CD4-positive, CD25-positive, alpha-beta regulatory T cell (primary cell): ENCODE measurements around the gene BCL2L14. TPM values are rescaled to one million over a fixed set of nuclear protein-coding genes. Genes with fewer than 3 reads are reported as not detected.

Experiments
- ATAC-seq, 2 donors: fragments of 150-1000 bp; cut with Tn5 transposase; one replicate each; pipeline ENCODE4 v1.10.0; 2021; ENCODE audit warnings: low read depth in 2 of 2, moderate number of reproducible peaks in 2 of 2, moderate library complexity in 1 of 2
- DNase-seq, 3 donors: peaks; one replicate each; pipeline versions ENCODE4 v3.0.0 to v3.0.0-alpha.2; 2012 to 2022; ENCODE audit warnings: mixed read lengths in 1 of 3
- H3K27ac ChIP-seq: one replicate; pipeline ENCODE4 v1.7.0; 2013; ENCODE audit warnings: mild to moderate bottlenecking, low read length; ENCODE audit not compliant: insufficient read depth, poor library complexity, severe bottlenecking
- H3K27me3 ChIP-seq: one replicate; pipeline ENCODE4 v1.7.0; 2013; ENCODE audit warnings: low read length; ENCODE audit not compliant: control insufficient read depth, insufficient read depth
- H3K36me3 ChIP-seq: one replicate; pipeline ENCODE4 v1.7.0; 2013; ENCODE audit warnings: mild to moderate bottlenecking, low read length, moderate library complexity; ENCODE audit not compliant: control insufficient read depth, insufficient read depth
- H3K4me1 ChIP-seq: 2 replicates; pipeline ENCODE4 v1.7.0; 2013; ENCODE audit warnings: mild to moderate bottlenecking, low read length; ENCODE audit not compliant: insufficient read depth, control insufficient read depth, poor library complexity, severe bottlenecking
- H3K4me3 ChIP-seq: one replicate; pipeline ENCODE4 v1.7.0; 2013; ENCODE audit warnings: low read depth, mild to moderate bottlenecking, low read length, moderate library complexity
- H3K9me3 ChIP-seq, 2 experiments: 1 replicate in 1 of 2; 2 replicates in 1 of 2; pipeline ENCODE4 v1.7.0; 2013; ENCODE audit warnings: low read length in 2 of 2, mild to moderate bottlenecking in 1 of 2, moderate library complexity in 1 of 2; ENCODE audit not compliant: control insufficient read depth in 2 of 2
- H3K27ac Mint-ChIP-seq, 3 donors: one replicate each; pipeline ENCODE4 v1.8.0; 2020 to 2022; ENCODE audit warnings: mild to moderate bottlenecking in 3 of 3, mixed read lengths in 3 of 3, moderate library complexity in 2 of 3
- H3K27me3 Mint-ChIP-seq: one replicate; pipeline ENCODE4 v1.8.0; 2022; ENCODE audit warnings: mild to moderate bottlenecking, mixed read lengths
- H3K36me3 Mint-ChIP-seq: one replicate; pipeline ENCODE4 v1.8.0; 2020; ENCODE audit warnings: mixed read lengths
- H3K4me1 Mint-ChIP-seq, 4 donors: one replicate each; pipeline ENCODE4 v1.8.0; 2020 to 2022; ENCODE audit warnings: mixed read lengths in 4 of 4, mild to moderate bottlenecking in 1 of 4
- H3K4me3 Mint-ChIP-seq, 4 donors: one replicate each; pipeline ENCODE4 v1.8.0; 2020 to 2022; ENCODE audit warnings: mild to moderate bottlenecking in 4 of 4, mixed read lengths in 4 of 4, moderate library complexity in 3 of 4
- H3K9me3 Mint-ChIP-seq, 7 donors: one replicate each; pipeline ENCODE4 v1.8.0; 2020 to 2022; ENCODE audit warnings: mixed read lengths in 7 of 7, mild to moderate bottlenecking in 3 of 7, moderate library complexity in 2 of 7
- polyA plus RNA-seq, 4 donors: library from polyadenylated mRNA; unstranded; fragments of 300-500 nt; fragmentation: Illumina TruSeq; gene quantifications; one replicate each; pipeline ENCODE4 v1.2.3, GENCODE V29; 2021
- total RNA-seq: library from RNA; stranded (reverse); gene quantifications from one replicate; pipeline ENCODE4 v1.2.3, GENCODE V29; 2022

BCL2L14 gene
- total and polyA plus RNA-seq, 5 donors from 2014 or later: 0.74 to 6.8 (median 1.9) TPM

DNA sequence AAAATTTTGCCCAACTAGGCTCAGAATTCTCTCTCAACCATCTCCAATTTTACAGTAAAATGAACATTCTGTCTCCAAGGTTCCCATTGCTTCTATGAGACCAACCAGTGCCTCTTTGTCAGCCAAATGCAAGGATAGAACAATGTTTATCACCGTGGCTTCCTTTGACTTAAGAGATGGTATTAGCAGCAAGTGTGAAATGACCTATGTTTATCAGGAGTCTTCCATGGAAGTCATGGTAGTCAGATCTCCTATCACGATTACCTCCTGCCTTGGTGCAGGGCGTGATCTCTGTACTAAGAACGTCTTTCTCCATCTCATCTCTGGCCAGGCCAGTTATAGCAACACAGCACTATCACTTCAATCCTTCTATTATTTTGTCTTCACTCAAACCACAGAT, 6.1 kb upstream of the BCL2L14 start:
- Histone ChIP-seq H3K4me3 (no peak overlapping the region), H3K9me3 (no peaks in the 10 kb centered on the region), H3K4me1 (no peaks in the 10 kb centered on the region), H3K36me3 (no peaks in the 10 kb centered on the region), H3K27me3 (no peaks in the 10 kb centered on the region), H3K27ac (no peak overlapping the region)
- no peak overlapping the region for H3K4me3 Mint-ChIP-seq
- H3K27me3 Mint-ChIP-seq: no peaks in the 10 kb centered on the region
- H3K9me3 Mint-ChIP-seq: peaks cover 0 to 4% (median 0%) of the 10 kb centered on the region in 7 donors
- H3K36me3 Mint-ChIP-seq: no peaks in the 10 kb centered on the region
- H3K27ac Mint-ChIP-seq: no peak overlapping the region
- ATAC-seq (no peak), DNase-seq (no peak)
- H3K4me1 Mint-ChIP-seq: no peaks in the 10 kb centered on the region

DNA sequence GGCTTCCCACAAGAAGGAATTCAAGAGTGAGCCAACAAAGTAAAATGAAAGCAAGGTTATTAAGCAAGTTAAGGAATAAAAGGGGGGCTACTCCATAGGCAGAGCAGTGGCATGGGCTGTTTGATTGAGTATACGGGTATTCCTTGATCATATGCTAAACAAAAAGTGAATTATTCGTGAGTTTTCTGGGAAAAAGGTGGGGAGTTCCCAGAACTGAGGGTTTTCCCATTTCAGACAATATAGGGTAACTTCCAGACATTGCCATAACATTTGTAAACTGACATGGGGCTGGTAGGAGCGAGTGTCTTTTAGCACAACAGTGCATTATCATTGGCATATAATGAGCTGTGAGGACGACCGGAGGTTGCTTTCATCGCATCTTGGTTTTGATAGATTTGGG, 2.0 kb upstream of the BCL2L14 start:
- no peak overlapping the region for H3K27ac ChIP-seq
- Mint-ChIP-seq H3K27me3 (no peaks in the 10 kb centered on the region), H3K4me1 (peaks cover 12 to 27% (median 19%) of the 10 kb centered on the region in 4 donors), H3K27ac (no peak overlapping the region), H3K36me3 (no peaks in the 10 kb centered on the region), H3K9me3 (no peaks in the 10 kb centered on the region), H3K4me3 (peak overlapping the region in 1 of 4 donors; percentile 76)
- no peaks in the 10 kb centered on the region for H3K36me3 ChIP-seq
- H3K4me1 ChIP-seq: peaks cover 20% of the 10 kb centered on the region
- H3K9me3 ChIP-seq: no peaks in the 10 kb centered on the region
- no peak overlapping the region for H3K4me3 ChIP-seq
- DNase-seq (no peak), ATAC-seq (no peak)
- H3K27me3 ChIP-seq: no peaks in the 10 kb centered on the region

DNA sequence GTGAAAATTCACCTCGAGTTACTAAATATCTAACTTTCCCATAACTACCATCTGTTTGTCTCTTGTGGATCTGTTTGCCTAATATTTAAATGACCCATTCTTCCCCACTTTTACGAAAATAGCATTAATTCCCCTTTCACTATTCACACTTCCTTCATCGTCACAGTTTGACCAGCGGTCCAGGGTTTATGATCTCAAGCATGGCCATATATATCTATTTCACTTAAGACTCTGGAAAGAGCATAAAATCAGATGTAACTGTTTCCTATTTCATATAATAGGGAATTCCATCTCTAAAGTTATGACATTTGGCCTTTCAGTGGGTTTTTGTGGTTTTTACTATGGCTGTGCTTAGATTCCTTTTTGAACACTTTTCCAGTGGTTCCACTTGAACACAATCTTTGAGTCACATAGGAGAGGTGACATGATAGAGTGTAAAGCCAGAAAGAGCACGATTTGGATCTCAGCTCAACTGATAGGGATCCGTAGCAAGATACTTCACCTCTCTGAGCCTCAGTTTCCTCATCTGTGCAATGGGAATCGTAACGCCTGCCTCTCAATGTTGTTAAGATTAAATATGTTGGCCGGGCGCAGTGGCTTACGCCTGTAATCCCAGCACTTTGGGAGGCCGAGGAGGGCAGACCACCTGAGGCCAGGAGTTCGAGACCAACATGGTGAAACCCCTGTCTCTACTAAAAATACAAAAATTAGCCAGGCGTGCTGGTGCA, 754 bp upstream of the BCL2L14 start:
- H3K36me3 ChIP-seq: no peaks in the 10 kb centered on the region
- no peak for ATAC-seq
- no peak for DNase-seq
- Mint-ChIP-seq H3K27ac (peak overlapping the region; percentile 23 to 94 (median 87)), H3K9me3 (no peaks in the 10 kb centered on the region), H3K36me3 (no peaks in the 10 kb centered on the region), H3K27me3 (no peaks in the 10 kb centered on the region), H3K4me1 (peaks cover 12 to 27% (median 19%) of the 10 kb centered on the region in 4 donors), H3K4me3 (peak overlapping the region in 3 of 4 donors; percentile 18 to 90 (median 53))
- no peaks in the 10 kb centered on the region for H3K9me3 ChIP-seq
- H3K27ac ChIP-seq: no peak overlapping the region
- no peaks in the 10 kb centered on the region for H3K27me3 ChIP-seq
- H3K4me3 ChIP-seq: no peak overlapping the region
- H3K4me1 ChIP-seq: peaks cover 20% of the 10 kb centered on the region

DNA sequence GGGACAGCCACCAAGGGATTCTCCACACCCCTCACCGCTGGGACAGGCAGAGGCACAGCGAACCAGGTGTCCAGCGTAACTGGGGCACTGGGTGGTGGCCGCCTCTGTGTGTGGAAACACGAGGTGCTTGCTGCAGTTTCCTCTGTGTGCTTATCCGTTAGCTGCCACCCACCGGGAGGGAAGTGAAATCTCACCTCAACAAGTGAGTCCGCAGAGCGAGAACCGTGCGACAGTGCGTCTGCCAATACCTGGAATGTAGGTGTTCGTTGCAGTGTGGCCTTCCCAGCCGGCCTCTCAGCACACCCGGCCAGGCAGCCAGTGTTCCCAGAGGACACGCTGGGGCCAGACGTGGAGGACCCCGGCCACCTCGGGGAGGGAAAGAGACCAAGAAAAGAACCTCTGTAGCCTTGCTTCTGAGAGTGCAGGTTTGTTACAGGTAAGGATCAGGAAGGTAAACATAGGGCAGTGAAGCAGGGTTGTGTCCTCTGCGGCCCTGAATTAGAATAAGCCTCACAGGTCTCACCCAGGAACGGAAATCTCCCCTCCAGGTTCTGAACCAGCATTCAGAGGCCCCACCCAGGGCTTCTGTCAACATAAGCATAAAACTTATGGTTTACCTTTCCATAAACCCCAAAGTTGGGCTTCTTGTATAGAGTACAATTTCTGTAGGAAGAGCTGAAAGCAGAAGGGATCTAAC, 1.5 kb downstream of the BCL2L14 start:
- Histone ChIP-seq H3K4me3 (peak overlapping the region; percentile 93), H3K27me3 (no peaks in the 10 kb centered on the region), H3K27ac (no peak overlapping the region), H3K36me3 (no peaks in the 10 kb centered on the region), H3K9me3 (no peaks in the 10 kb centered on the region), H3K4me1 (peaks cover 20% of the 10 kb centered on the region)
- Mint-ChIP-seq H3K27me3 (no peaks in the 10 kb centered on the region), H3K9me3 (no peaks in the 10 kb centered on the region), H3K4me1 (peaks cover 12 to 27% (median 19%) of the 10 kb centered on the region in 4 donors), H3K27ac (peak overlapping the region in 2 of 3 donors; percentile 86 to 87), H3K36me3 (no peaks in the 10 kb centered on the region), H3K4me3 (peak overlapping the region; percentile 59 to 90 (median 74))
- ATAC-seq (peak; percentile 61 to 76), DNase-seq (peak in 2 of 3 donors; percentile 24 to 75)

DNA sequence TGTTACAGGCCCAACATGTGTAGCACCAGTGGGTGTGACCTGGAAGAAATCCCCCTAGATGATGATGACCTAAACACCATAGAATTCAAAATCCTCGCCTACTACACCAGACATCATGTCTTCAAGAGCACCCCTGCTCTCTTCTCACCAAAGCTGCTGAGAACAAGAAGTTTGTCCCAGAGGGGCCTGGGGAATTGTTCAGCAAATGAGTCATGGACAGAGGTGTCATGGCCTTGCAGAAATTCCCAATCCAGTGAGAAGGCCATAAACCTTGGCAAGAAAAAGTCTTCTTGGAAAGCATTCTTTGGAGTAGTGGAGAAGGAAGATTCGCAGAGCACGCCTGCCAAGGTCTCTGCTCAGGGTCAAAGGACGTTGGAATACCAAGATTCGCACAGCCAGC, 8.6 kb downstream of the BCL2L14 start:
- Histone ChIP-seq H3K4me1 (no peaks in the 10 kb centered on the region), H3K9me3 (no peaks in the 10 kb centered on the region), H3K36me3 (no peaks in the 10 kb centered on the region), H3K27ac (no peak overlapping the region), H3K27me3 (no peaks in the 10 kb centered on the region), H3K4me3 (no peak overlapping the region)
- H3K9me3 Mint-ChIP-seq: no peaks in the 10 kb centered on the region
- ATAC-seq: no peak
- peak overlapping the region in 2 of 3 donors; percentile 8 to 57 for H3K27ac Mint-ChIP-seq
- no peaks in the 10 kb centered on the region for H3K27me3 Mint-ChIP-seq
- no peaks in the 10 kb centered on the region for H3K36me3 Mint-ChIP-seq
- no peak for DNase-seq
- no peak overlapping the region for H3K4me3 Mint-ChIP-seq
- peaks cover 0 to 2% (median 0%) of the 10 kb centered on the region in 4 donors for H3K4me1 Mint-ChIP-seq

DNA sequence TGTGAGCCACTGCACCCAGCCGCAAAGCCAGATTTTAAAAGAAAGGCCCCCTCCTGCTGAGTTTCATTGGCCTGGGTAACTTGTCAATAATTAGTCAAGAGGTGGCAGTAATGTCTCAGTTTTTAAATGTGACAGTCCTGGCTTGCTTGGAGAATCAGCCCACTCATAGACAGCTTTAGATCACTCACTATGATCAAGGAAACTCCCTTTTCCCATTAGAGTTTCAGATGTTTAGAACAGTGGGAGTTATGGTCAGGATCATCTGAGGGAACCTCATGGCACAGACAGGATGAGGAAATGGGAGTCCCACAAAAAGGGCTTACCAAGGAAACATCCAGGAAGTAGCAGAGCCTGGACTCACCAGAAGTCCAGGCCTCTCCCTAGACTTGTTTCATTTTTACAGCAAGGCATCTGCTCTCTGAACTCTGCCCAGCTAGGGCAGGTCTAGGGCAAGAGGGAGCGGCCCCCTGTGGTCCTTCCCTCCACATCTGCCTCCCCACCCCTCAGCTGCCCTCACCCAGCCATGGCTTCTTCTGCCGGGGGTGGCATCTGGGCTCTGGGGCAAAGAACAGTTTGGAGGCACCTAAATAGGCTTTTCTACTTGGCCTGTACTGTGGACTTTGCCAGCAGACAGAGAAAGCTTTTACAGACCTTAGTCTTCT, 11.2 kb downstream of the BCL2L14 start:
- no peak overlapping the region for H3K4me3 ChIP-seq
- H3K9me3 Mint-ChIP-seq: no peaks in the 10 kb centered on the region
- H3K4me1 ChIP-seq: no peaks in the 10 kb centered on the region
- no peaks in the 10 kb centered on the region for H3K36me3 ChIP-seq
- DNase-seq (peak in 1 of 3 donors; percentile 20), ATAC-seq (no peak)
- H3K9me3 ChIP-seq: no peaks in the 10 kb centered on the region
- H3K27me3 ChIP-seq: no peaks in the 10 kb centered on the region
- H3K27me3 Mint-ChIP-seq: no peaks in the 10 kb centered on the region
- no peak overlapping the region for H3K27ac ChIP-seq
- no peak overlapping the region for H3K4me3 Mint-ChIP-seq
- peak overlapping the region in 1 of 3 donors; percentile 25 for H3K27ac Mint-ChIP-seq
- H3K4me1 Mint-ChIP-seq: peaks cover 0 to 2% (median 0%) of the 10 kb centered on the region in 4 donors
- no peaks in the 10 kb centered on the region for H3K36me3 Mint-ChIP-seq

DNA sequence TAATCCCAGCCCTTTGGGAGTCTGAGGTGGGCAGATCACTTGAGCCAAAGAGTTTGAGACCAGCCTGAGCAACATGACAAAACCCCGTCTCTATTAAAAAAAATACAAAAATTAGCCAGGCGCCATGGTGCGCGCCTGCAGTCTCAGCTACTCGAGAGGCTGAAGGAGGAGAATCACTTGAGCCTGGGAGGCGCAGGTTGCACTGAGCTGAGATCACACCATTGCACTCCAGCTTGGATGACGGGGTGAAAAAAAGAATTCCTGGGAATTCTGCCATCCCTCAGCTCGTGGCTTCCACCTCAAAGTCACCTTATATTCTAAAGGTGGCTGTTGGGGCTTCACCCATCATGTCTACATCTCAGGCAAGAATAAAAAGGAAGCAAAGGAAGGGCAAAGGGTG, 12.9 kb downstream of the BCL2L14 start:
- H3K4me1 Mint-ChIP-seq: peaks cover 0 to 2% (median 0%) of the 10 kb centered on the region in 4 donors
- no peak overlapping the region for H3K4me3 Mint-ChIP-seq
- no peaks in the 10 kb centered on the region for H3K9me3 Mint-ChIP-seq
- no peaks in the 10 kb centered on the region for H3K4me1 ChIP-seq
- H3K36me3 ChIP-seq: no peaks in the 10 kb centered on the region
- no peaks in the 10 kb centered on the region for H3K9me3 ChIP-seq
- H3K27me3 ChIP-seq: no peaks in the 10 kb centered on the region
- H3K27ac ChIP-seq: no peak overlapping the region
- DNase-seq (no peak), ATAC-seq (no peak)
- no peaks in the 10 kb centered on the region for H3K27me3 Mint-ChIP-seq
- H3K27ac Mint-ChIP-seq: no peak overlapping the region
- no peaks in the 10 kb centered on the region for H3K36me3 Mint-ChIP-seq
- no peak overlapping the region for H3K4me3 ChIP-seq
